SK-N-SH treated with all-trans-retinoic acid at 6 μM for 48 hours (cell line): ENCODE results near the gene LGALS1.

ENCODE experiments used
- ATAC-seq: fragments of 200-7000 bp; cut with Tn5 transposase; 3 replicates; pipeline ENCODE4 v1.9.1; 2020; ENCODE audit warnings: mild to moderate bottlenecking, moderate library complexity
- BACH2 ChIP-seq: fragments of 250-450 bp; sonication (Bioruptor Pico); IDR thresholded peaks from 2 replicates; pipeline ENCODE4 v1.9.0; 2021; ENCODE audit warnings: mild to moderate bottlenecking, borderline replicate concordance
- CSDC2 ChIP-seq: fragments of 250-450 bp; sonication (Bioruptor Pico); IDR thresholded peaks from 2 replicates; pipeline ENCODE4 v1.5.0; 2020; ENCODE audit warnings: mild to moderate bottlenecking, moderate library complexity
- GLIS3 ChIP-seq: fragments of 250-450 bp; sonication (Bioruptor Pico); IDR thresholded peaks from 2 replicates; pipeline ENCODE4 v1.5.0; 2020; ENCODE audit warnings: mild to moderate bottlenecking, moderate library complexity
- ISL1 ChIP-seq: fragments of 250-450 bp; sonication (Bioruptor Pico); IDR thresholded peaks from 2 replicates; pipeline ENCODE4 v2.1.2; 2022; ENCODE audit warnings: mild to moderate bottlenecking, moderate library complexity
- OSR1 ChIP-seq: fragments of 250-450 bp; sonication (Bioruptor Pico); IDR thresholded peaks from 2 replicates; pipeline ENCODE4 v1.8.0; 2022; ENCODE audit warnings: moderate library complexity, mild to moderate bottlenecking, inconsistent platforms
- POU6F1 ChIP-seq: fragments of 250-450 bp; sonication (Bioruptor Pico); IDR thresholded peaks from 2 replicates; pipeline ENCODE4 v1.8.0; 2021; ENCODE audit warnings: low read depth, mild to moderate bottlenecking, moderate library complexity, borderline replicate concordance
- PPARA ChIP-seq: fragments of 250-450 bp; sonication (Bioruptor Pico); IDR thresholded peaks from 2 replicates; pipeline ENCODE4 v1.5.0; 2020; ENCODE audit warnings: mild to moderate bottlenecking, borderline replicate concordance
- RARB ChIP-seq: fragments of 250-450 bp; sonication (Bioruptor Pico); IDR thresholded peaks from 2 replicates; pipeline ENCODE4 v1.8.0; 2021; ENCODE audit warnings: mild to moderate bottlenecking, moderate library complexity
- SNAI2 ChIP-seq: fragments of 250-450 bp; sonication (Bioruptor Pico); IDR thresholded peaks from 2 replicates; pipeline ENCODE4 v1.5.0; 2020; ENCODE audit warnings: mild to moderate bottlenecking, moderate library complexity
- TOX ChIP-seq: fragments of 250-450 bp; sonication (Bioruptor Pico); IDR thresholded peaks from 2 replicates; pipeline ENCODE4 v1.8.0; 2021; ENCODE audit warnings: mild to moderate bottlenecking, moderate library complexity, borderline replicate concordance
- TSHZ2 ChIP-seq: fragments of 250-450 bp; sonication (Bioruptor Pico); IDR thresholded peaks from 2 replicates; pipeline ENCODE4 v1.5.0; 2020; ENCODE audit warnings: mild to moderate bottlenecking, moderate library complexity
- ZC3H10 ChIP-seq: fragments of 250-450 bp; sonication (Bioruptor Pico); IDR thresholded peaks from 2 replicates; pipeline ENCODE4 v1.5.1; 2021; ENCODE audit warnings: mild to moderate bottlenecking, moderate library complexity
- ZFP3 ChIP-seq: fragments of 250-450 bp; sonication (Bioruptor Pico); IDR thresholded peaks from 2 replicates; pipeline ENCODE4 v1.5.0; 2020; ENCODE audit warnings: mild to moderate bottlenecking, moderate library complexity

The LGALS1 gene

GRCh38 chr22:37657590-37658132, 17.8 kb upstream of the LGALS1 start:
- TF ChIP-seq BACH2 (CRISPR knock-in tag) = no peak
- no peak for TF ChIP-seq CSDC2 (CRISPR knock-in tag)
- no peak for TF ChIP-seq GLIS3 (CRISPR knock-in tag)
- no peak for TF ChIP-seq ISL1 (CRISPR knock-in tag)
- TF ChIP-seq PPARA (CRISPR knock-in tag) = no peak
- no peak for TF ChIP-seq POU6F1 (CRISPR knock-in tag)
- TF ChIP-seq SNAI2 (CRISPR knock-in tag) = no peak
- TF ChIP-seq RARB (CRISPR knock-in tag) = no peak
- peak; percentile 42 for ATAC-seq

GRCh38 chr22:37658133-37659065, 17.0 kb upstream of the LGALS1 start, which contains the start of gene PDXP:
Gene PDXP, plus strand, starts transcription at chr22:37658723. Its CDS starts 60 bp downstream, at chr22:37658783.
- TF ChIP-seq TSHZ2 (0 out of 2 replicates have a peak, but pooled peaks have one; percentile 27), TOX (no peak), ZC3H10 (CRISPR knock-in tag) (no peak)
- TF ChIP-seq, all 23 proteins: peak for 1
- peak; percentile 98 for ATAC-seq

- no peak for TF ChIP-seq SNAI2 (CRISPR knock-in tag)
- no peak for ATAC-seq
These were observed 16.2 kb upstream of the LGALS1 start for GRCh38 chr22:37659066-37659896.

GRCh38 chr22:37659897-37660708, 15.3 kb upstream of the LGALS1 start:
- TF ChIP-seq TSHZ2 = no peak
- no peak for TF ChIP-seq CSDC2 (CRISPR knock-in tag)
- no peak for ATAC-seq

GRCh38 chr22:37660709-37661045, 14.8 kb upstream of the LGALS1 start:
- TF ChIP-seq OSR1 (no peak), RARB (CRISPR knock-in tag) (no peak), SNAI2 (CRISPR knock-in tag) (no peak), ZFP3 (CRISPR knock-in tag) (peak; percentile 79)
- TF ChIP-seq, all 23 proteins: peak for 1

More at GRCh38 chr22:37660709-37661045, 14.8 kb upstream of the LGALS1 start:
- ATAC-seq = no peak
